HG03039 (cell line): ENCODE measurements around the gene OVAAL.

Experiments used
- ATAC-seq: cut with Tn5 transposase; IDR thresholded peaks from one replicate; pipeline ENCODE4 v1.9.1; 2021; ENCODE audit warnings: mild to moderate bottlenecking, moderate library complexity; ENCODE audit not compliant: unreplicated experiment

The OVAAL gene

GRCh38 chr1:180603223-180603849 lies 44.6 kb downstream of the OVAAL start:
- no peak for ATAC-seq

GRCh38 chr1:180603850-180604226 lies 45.1 kb downstream of the OVAAL start:
- ATAC-seq = no peak

DNA sequence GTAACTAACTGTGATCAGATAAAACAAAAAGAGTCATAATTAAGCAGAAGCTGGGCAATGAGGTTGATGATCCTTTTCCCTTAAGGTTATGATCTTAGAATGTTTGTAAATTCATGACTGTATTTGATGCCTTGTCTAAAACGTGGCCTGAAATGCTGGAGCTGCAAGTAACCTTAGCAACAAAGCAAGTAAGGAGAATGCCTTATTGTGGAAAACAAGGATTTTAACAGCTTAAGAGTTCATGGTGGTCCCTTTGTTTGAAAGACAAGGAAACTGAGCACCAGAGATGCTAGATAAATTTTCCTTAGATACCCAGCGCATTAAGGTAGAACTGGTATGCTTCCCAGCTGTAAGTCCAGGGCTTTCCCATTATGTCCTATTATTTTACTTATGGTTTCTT lies 47.4 kb downstream of the OVAAL start:
- no peak for ATAC-seq

DNA sequence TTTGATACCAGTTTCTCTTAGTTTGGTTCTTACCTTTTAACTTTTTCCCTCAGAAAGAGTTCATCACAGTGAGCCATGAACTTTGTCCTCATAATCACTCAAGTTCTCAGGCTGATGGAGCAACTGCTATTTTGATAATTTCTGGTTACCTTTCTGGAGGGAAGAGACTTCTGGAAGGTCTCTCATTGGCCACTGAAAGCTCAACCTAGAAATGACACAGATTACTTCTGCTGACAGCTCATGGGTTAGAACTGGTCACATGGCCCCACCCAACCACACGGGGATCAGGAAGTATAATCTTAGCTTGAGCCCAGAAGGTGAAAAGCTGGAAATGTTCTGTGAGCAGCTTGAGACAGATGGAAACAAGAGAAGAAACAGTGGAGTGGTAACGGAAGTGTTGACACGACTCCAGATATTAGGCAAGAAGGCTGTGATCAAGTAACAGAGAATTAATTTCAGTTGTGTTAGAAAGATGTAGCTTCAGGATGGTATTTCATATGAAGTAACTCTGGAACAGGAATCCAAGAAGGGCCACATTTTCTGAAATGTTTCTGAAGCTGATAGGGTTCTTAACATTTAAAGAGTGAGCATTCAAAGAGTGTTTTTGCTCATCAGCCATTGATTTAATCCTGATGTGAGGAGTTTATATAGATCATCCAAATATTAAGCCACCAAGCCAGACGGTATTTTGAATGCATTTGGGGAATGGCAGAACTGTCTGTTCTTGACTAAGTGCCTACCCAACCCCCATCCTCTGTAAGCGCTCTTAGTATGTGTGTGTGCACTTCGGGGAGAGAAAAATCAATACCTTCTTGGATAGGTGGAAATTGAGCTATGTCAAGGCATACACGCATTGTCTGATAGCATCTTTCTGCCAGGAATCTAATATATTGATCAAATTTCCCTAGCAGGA lies 51.1 kb downstream of the OVAAL start:
- ATAC-seq = no peak

- ATAC-seq = no peak
Observed at GRCh38 chr1:180610556-180611015, 51.8 kb downstream of the OVAAL start.

GRCh38 chr1:180611016-180611930 lies 52.5 kb downstream of the OVAAL start:
- no peak for ATAC-seq

DNA sequence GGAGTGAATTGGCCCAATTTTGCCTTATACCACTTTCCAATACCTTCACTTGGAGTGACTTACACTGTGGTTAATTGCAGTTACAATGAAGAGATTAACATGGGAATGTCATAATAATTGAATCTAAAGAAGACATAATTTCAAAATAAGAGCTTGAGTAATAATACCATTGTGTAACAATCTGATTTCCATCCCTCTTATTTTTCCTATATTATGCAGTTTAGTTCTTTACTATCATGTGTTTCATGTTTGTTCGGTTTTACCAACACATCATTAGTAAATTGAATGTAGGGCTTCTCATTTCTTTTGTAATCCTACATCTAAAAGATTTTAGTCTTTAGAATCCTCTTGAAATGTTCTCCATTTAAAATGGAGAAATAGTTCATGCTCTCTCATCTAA lies 53.9 kb downstream of the OVAAL start:
- ATAC-seq = no peak

DNA sequence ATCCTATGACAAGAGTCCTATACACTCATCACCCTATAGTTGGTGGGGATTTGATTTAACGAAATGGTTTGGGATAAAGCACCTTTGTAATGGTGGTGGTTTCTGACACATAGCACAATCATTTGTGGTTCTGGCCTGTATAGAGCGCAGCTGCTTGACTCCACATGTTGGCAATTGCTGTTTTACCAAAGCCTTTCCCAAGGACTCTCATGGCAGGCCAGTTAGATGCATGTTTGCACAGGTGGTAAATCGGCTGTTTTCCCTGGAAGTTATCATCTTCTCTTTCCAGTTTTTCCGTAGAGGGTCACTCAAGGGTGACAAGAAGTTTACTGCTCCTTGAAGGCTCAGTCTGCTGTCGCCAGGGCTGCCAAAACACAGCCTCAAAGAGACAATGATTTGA lies 56.0 kb downstream of the OVAAL start:
- no peak for ATAC-seq

- no peak for ATAC-seq
Observed at GRCh38 chr1:180615493-180616290, 56.9 kb downstream of the OVAAL start.
